ENCODE measurements around the gene OR52K1.

DNA sequence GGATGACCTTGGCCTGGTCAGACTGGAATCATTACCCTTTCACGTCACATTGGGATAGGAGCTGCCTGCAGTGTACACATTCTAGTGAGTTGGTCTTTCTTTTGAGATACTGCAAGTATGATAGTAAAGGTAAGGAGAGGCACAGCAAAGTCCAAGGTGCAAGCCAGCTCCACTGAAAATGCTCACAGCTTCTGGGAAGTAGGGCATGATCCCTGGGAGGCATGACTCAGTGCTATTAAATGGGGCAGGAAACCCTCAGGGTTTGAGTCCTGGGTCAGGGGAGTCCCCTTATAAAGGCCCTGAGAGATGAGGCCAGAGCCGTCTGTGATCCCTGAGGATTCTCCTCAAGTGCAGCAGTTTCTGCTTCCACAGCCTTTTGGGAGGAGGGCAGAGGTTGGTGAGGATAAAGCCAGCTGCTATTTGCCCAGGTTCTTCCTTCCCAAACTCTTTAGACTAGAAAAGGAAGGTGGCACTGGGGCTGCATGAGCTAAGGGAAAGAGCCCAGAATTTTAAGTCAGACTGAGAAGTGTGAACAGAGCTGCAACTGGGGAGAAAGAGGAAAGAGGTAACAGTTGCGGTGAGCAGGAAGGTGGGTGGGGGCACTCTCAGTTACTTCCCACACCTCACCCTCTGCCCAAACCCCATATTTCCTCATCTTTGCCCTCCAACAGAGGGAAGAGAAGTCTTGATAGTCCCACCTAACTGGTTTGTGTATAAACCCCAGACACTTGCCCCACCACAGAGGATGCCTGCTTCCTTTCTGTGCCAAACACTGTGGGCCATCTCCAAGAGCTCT, 14.4 kb upstream of the OR52K1 start:
- TF ChIP-seq CTCF (conservative IDR thresholded peaks at IDR 0.05; ENCODE audit: low read depth, low read length) (no peak), EZH2 (IDR thresholded peaks at IDR 0.05; ENCODE audit: low read length, unreplicated experiment) (no peak)

Measured in PC-3 (cell line).